K562 (cell line): ENCODE measurements around the gene E2F3. TPM values are rescaled to one million over a fixed set of nuclear protein-coding genes. Genes with fewer than 3 reads are reported as not detected.

Experiments
- FOXM1 ChIP-seq, 2 experiments: fragments of 450-650 bp in 1 of 2; sonication (generic) in 1 of 2; formaldehyde crosslinking in 1 of 2; IDR thresholded peaks; 2 replicates each; pipeline versions ENCODE4 v1.6.1 to v1.9.0; 2017 to 2022; ENCODE audit warnings: low read depth in 2 of 2, mild to moderate bottlenecking in 2 of 2, missing genetic modification reagents in 1 of 2, moderate library complexity in 1 of 2
- GABPB2 ChIP-seq: fragments of 250-450 bp; sonication (Bioruptor Pico); conservative IDR thresholded peaks from 2 replicates; pipeline ENCODE4 v1.5.1; 2021; ENCODE audit warnings: mild to moderate bottlenecking
- NUFIP1 ChIP-seq: fragments of 450-650 bp; IDR thresholded peaks from 2 replicates; pipeline ENCODE4 v1.6.1; 2018; ENCODE audit not compliant: partially characterized antibody
- ZNF146 ChIP-seq: IDR thresholded peaks from one replicate; pipeline ENCODE4 v1.6.1; 2018; ENCODE audit warnings: missing compliant biosample characterization; ENCODE audit not compliant: unreplicated experiment
- ZNF212 ChIP-seq: fragments of 450-650 bp; formaldehyde crosslinking; IDR thresholded peaks from 2 replicates; pipeline ENCODE4 v1.4.0; 2020; ENCODE audit warnings: mild to moderate bottlenecking
- ZNF324 ChIP-seq: fragments of 250-450 bp; sonication (Bioruptor Pico); IDR thresholded peaks from 2 replicates; pipeline ENCODE4 v1.4.0; 2020; ENCODE audit warnings: mild to moderate bottlenecking
- polyA plus RNA-seq, 8 experiments: library from polyadenylated mRNA; depleted of rRNA in 4 of 8; stranded (reverse) in 5 of 8; unstranded in 3 of 8; fragments of >200 nt; fragmentation: Nextera tagmentation in 2 of 8; fragmentation: Illumina TruSeq in 1 of 8; extraction: Ambion mirVana in 2 of 8; extraction: Trizol in 1 of 8; gene quantifications; 2 replicates each; pipeline versions ENCODE4 v1.2.1 to v1.2.3, GENCODE V29; 2011 to 2014; ENCODE audit warnings: inconsistent platforms in 1 of 8, missing spikeins in 1 of 8
- total RNA-seq, 7 experiments: library from RNA; depleted of rRNA in 6 of 7; stranded (reverse); fragments of >200 nt in 6 of 7; fragmentation: Illumina TruSeq in 2 of 7; extraction: Trizol in 2 of 7; gene quantifications; 2 replicates each; pipeline versions ENCODE4 v1.2.1 to v1.2.3, GENCODE V29; 2011 to 2021; ENCODE audit warnings: low replicate concordance in 1 of 7
- TF ChIP-seq, protein P1 (sequence below), 2 experiments: fragments of 450-650 bp in 1 of 2; sonication (generic) in 1 of 2; formaldehyde crosslinking in 1 of 2; IDR thresholded peaks in 1 of 2; conservative IDR thresholded peaks in 1 of 2; 2 replicates each; pipeline versions ENCODE4 v1.6.1 to v1.8.1; 2016 to 2023; ENCODE audit warnings: mild to moderate bottlenecking in 2 of 2, moderate library complexity in 2 of 2, inconsistent platforms in 1 of 2, missing genetic modification reagents in 1 of 2
- TF ChIP-seq, protein P2 (sequence below): IDR thresholded peaks from 2 replicates; pipeline ENCODE4 v1.6.1; 2014; ENCODE audit warnings: antibody characterized with exemption
- TF ChIP-seq, protein P3 (sequence below): fragments of 250-450 bp; sonication (Bioruptor Pico); IDR thresholded peaks from 2 replicates; pipeline ENCODE4 v1.5.0; 2021

The E2F3 gene
- total and polyA plus RNA-seq, 9 of the 15 experiments (the other 6 are each of a cell fraction or from before 2014, with no cell fraction given) = 11.1 to 44.7 (median 27.2) TPM

DNA sequence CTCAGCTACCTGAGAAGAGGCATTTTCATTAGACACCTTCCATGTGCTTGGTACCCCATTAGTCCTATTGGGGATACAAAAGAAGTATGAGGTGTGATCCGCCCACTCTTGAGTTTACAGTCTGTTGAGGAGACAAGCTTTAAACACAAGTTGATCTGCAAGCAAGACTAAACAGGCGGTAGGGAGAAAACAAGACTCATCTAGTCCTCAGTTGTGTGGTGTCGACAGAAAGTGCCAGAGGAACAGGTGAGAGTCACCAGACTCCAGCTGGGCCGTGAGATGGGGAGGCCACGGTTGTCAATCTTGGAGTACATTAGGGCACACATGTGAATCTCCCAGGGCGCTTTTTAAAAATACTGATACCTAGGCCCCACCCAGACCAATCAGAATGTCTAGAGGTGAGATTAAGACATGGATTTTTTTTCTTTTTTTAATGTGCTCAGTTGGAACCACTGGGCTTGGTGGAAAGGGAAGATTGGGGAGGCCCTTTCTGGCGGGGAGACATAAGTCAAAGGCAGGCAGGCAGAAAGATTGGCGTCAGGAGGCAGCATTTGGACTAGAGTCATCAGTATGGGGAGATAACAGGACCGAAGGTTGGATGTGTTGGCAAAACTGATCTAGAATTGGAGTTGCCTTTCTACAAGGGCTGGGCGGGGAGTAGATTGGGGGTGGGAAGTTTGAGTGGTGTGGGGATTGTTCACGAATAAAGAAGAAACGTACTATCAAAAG lies 10.4 kb downstream of the E2F3 start (continued):
- TF ChIP-seq, protein P1, sequence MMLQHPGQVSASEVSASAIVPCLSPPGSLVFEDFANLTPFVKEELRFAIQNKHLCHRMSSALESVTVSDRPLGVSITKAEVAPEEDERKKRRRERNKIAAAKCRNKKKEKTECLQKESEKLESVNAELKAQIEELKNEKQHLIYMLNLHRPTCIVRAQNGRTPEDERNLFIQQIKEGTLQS (IDR thresholded peaks at IDR 0.05) = no peak
- TF ChIP-seq, protein P1 (CRISPR knock-in tag; conservative IDR thresholded peaks at IDR 0.05) = 0 out of 2 replicates have a peak, but pooled peaks have one; percentile 48
- TF ChIP-seq ZNF146 (CRISPR knock-in tag) = no peak
- no peak for TF ChIP-seq ZNF212 (CRISPR knock-in tag)
- no peak for TF ChIP-seq FOXM1 (IDR thresholded peaks at IDR 0.05; ENCODE audit: low read depth)
- TF ChIP-seq FOXM1 (CRISPR knock-in tag; IDR thresholded peaks at IDR 0.05; ENCODE audit: low read depth) = no peak
- TF ChIP-seq ZNF324 (CRISPR knock-in tag) = no peak
- TF ChIP-seq, protein P2, sequence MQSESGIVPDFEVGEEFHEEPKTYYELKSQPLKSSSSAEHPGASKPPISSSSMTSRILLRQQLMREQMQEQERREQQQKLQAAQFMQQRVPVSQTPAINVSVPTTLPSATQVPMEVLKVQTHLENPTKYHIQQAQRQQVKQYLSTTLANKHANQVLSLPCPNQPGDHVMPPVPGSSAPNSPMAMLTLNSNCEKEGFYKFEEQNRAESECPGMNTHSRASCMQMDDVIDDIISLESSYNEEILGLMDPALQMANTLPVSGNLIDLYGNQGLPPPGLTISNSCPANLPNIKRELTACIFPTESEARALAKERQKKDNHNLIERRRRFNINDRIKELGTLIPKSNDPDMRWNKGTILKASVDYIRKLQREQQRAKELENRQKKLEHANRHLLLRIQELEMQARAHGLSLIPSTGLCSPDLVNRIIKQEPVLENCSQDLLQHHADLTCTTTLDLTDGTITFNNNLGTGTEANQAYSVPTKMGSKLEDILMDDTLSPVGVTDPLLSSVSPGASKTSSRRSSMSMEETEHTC = no peak
- TF ChIP-seq, protein P3, sequence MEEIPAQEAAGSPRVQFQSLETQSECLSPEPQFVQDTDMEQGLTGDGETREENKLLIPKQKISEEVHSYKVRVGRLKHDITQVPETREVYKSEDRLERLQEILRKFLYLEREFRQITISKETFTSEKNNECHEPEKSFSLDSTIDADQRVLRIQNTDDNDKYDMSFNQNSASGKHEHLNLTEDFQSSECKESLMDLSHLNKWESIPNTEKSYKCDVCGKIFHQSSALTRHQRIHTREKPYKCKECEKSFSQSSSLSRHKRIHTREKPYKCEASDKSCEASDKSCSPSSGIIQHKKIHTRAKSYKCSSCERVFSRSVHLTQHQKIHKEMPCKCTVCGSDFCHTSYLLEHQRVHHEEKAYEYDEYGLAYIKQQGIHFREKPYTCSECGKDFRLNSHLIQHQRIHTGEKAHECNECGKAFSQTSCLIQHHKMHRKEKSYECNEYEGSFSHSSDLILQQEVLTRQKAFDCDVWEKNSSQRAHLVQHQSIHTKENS (CRISPR knock-in tag) = no peak
- TF ChIP-seq GABPB2 (CRISPR knock-in tag) = no peak
- TF ChIP-seq NUFIP1 = no peak
